ENCODE measurements around the gene AJM1. TPM values are rescaled to one million over a fixed set of nuclear protein-coding genes. Genes with fewer than 3 reads are reported as not detected.

AJM1 gene
- total RNA-seq, 1 experiment from 2014 or later, result 7.1 TPM

- TF ChIP-seq REST (IDR thresholded peaks at IDR 0.05; ENCODE audit: low read depth) (no peak), CBX3 (IDR thresholded peaks at IDR 0.05; ENCODE audit: low read depth) (no peak)
Measured at GRCh38 chr9:136814725-136815421, 27.4 kb upstream of the AJM1 start (continued).

GRCh38 chr9:136815422-136815782 lies 26.9 kb upstream of the AJM1 start:
- Histone ChIP-seq H3K79me2 (ENCODE audit: insufficient read depth, low read length) (peaks cover 48% of the 10 kb centered on the region), H4K20me1 (ENCODE audit: insufficient read depth) (no peaks in the 10 kb centered on the region), H3K27ac (ENCODE audit: low read depth, low read length) (no peak overlapping the region), H3K9me3 (ENCODE audit: control insufficient read depth in 1 of 2, insufficient read depth in 1 of 2, low read depth in 1 of 2, low read length in 2 of 2) (no peaks in the 10 kb centered on the region), H3K4me3 (replicated peaks in 1 of 2; ENCODE audit: low read depth in 1 of 2, low read length in 2 of 2) (no peak overlapping the region), H3K4me2 (ENCODE audit: low read length) (no peak overlapping the region), H2AFZ (ENCODE audit: low read depth, low read length, poor library complexity, severe bottlenecking) (no peak overlapping the region), H3K27me3 (ENCODE audit: insufficient read depth, low read length) (no peaks in the 10 kb centered on the region), H3K9me2 (ENCODE audit: insufficient read depth) (no peaks in the 10 kb centered on the region), H3K36me3 (ENCODE audit: control insufficient read depth in 1 of 2, insufficient read depth in 2 of 2, low read length in 2 of 2) (peaks cover 0 to 14% of the 10 kb centered on the region in 2 experiments; a peak in 2 of 4 replicates), H3K4me1 (ENCODE audit: control insufficient read depth in 1 of 2, insufficient read depth in 2 of 2, low read length in 2 of 2) (no peaks in the 10 kb centered on the region), H3K9ac (ENCODE audit: low read length) (no peak overlapping the region)
- ATAC-seq, result no peak
- DNase-seq (ENCODE audit: low read depth, low spot score), result no peak
- POLR2A ChIA-PET, result no interaction called here
- BruUV-seq (replicated peaks), result no TSS peak
- RAD21 ChIA-PET (ENCODE audit: low non-redundant PET in 1 of 2, low total read pairs in 2 of 2, uncharacterized antibody in 2 of 2, unreplicated experiment in 2 of 2), result no interaction called here
- CTCF ChIA-PET, result no interaction called here
- intact Hi-C loops (cut with micrococcal nuclease), result no loop called here
- TF ChIP-seq SIN3A (IDR thresholded peaks at IDR 0.05; ENCODE audit: low read depth) (no peak), EZH2phosphoT487 (IDR thresholded peaks at IDR 0.05; ENCODE audit: borderline replicate concordance) (no peak), ELF1 (IDR thresholded peaks at IDR 0.05; ENCODE audit: borderline replicate concordance, low read depth) (no peak), EZH2 (IDR thresholded peaks at IDR 0.05) (no peak), JUND (IDR thresholded peaks at IDR 0.05) (no peak), CTCF (IDR thresholded peaks at IDR 0.05 in 2 of 3, conservative IDR thresholded peaks at IDR 0.05 in 1 of 3; ENCODE audit: borderline replicate concordance in 1 of 3, insufficient read depth in 1 of 3, low read depth in 2 of 3, low read length in 2 of 3) (no peak), ATF3 (IDR thresholded peaks at IDR 0.05) (no peak), REST (IDR thresholded peaks at IDR 0.05; ENCODE audit: low read depth) (no peak), MAX (IDR thresholded peaks at IDR 0.05) (no peak), ZNF274 (IDR thresholded peaks at IDR 0.05; ENCODE audit: low read depth, low read length) (no peak), POLR2AphosphoS5 (IDR thresholded peaks at IDR 0.05; ENCODE audit: low read depth, low read length) (no peak)
